Gastrocnemius medialis (tissue), 4 donors: Measurements from ENCODE around the gene PRKG1. TPM values are rescaled to one million over a fixed set of nuclear protein-coding genes. Genes with fewer than 3 reads are reported as not detected.

Experiments used
- ATAC-seq, 2 donors: fragments of 150-250 bp; one replicate each; pipeline ENCODE4 v1.9.1; 2016
- DNase-seq, 2 donors: peaks; one replicate each; pipeline ENCODE4 v3.0.0-alpha.2; 2019
- H3K27ac ChIP-seq, 4 donors: fragments of 200-600 bp; sonication (generic); 1 replicate in 1 of 4; 2 replicates in 3 of 4; pipeline ENCODE4 v1.5.1; 2016 to 2018; ENCODE audit warnings: mild to moderate bottlenecking in 2 of 4, moderate library complexity in 1 of 4
- H3K27me3 ChIP-seq, 3 donors: fragments of 200-600 bp; sonication (generic) in 2 of 3; 1 replicate in 1 of 3; 2 replicates in 2 of 3; pipeline versions ENCODE4 v1.5.1 to v1.6.0; 2016 to 2019; ENCODE audit warnings: mild to moderate bottlenecking in 1 of 3, moderate library complexity in 1 of 3
- H3K36me3 ChIP-seq, 2 donors: fragments of 200-600 bp; sonication (generic) in 1 of 2; one replicate each; pipeline ENCODE4 v1.5.1; 2017 to 2018
- H3K4me1 ChIP-seq, 2 donors: fragments of 200-600 bp; sonication (generic) in 1 of 2; one replicate each; pipeline ENCODE4 v1.5.1; 2016 to 2017; ENCODE audit warnings: mild to moderate bottlenecking in 2 of 2
- H3K4me3 ChIP-seq, 4 donors: fragments of 200-600 bp; sonication (generic) in 3 of 4; 1 replicate in 1 of 4; 2 replicates in 3 of 4; pipeline ENCODE4 v1.5.1; 2016 to 2019; ENCODE audit warnings: mild to moderate bottlenecking in 2 of 4
- H3K9me3 ChIP-seq, 3 donors: fragments of 200-600 bp; sonication (generic) in 2 of 3; 1 replicate in 1 of 3; 2 replicates in 2 of 3; pipeline ENCODE4 v1.5.1; 2016 to 2019
- POLR2A ChIP-seq, 2 donors: fragments of 450-650 bp; IDR thresholded peaks; one replicate each; pipeline ENCODE4 v1.6.1; 2017; ENCODE audit warnings: antibody characterized with exemption in 2 of 2, mild to moderate bottlenecking in 2 of 2, moderate library complexity in 2 of 2
- in situ Hi-C, 4 donors: fragments of 200-750 bp; cut with MboI; loops; one replicate each; pipeline versions ENCODE4 v1.15.0 to v1.8.0; 2017; ENCODE audit warnings: low sequenced_read_pairs in 4 of 4
- intact Hi-C: fragments of 100-400 bp; cut with DNase I; formaldehyde crosslinking; loops from one replicate; pipeline ENCODE4 v1.15.1; 2023; ENCODE audit warnings: low total_unique reads
- total RNA-seq, 4 donors: library from RNA; depleted of rRNA; stranded (reverse); fragments of >200 nt; gene quantifications; one replicate each; pipeline versions ENCODE4 v1.1.0 to v1.2.3, GENCODE V29; 2016
- TF ChIP-seq, protein P1 (sequence below), 5 experiments: fragments of 450-650 bp in 3 of 5; fragments of 200-600 bp in 2 of 5; sonication (generic) in 2 of 5; IDR thresholded peaks in 4 of 5; conservative IDR thresholded peaks in 1 of 5; 1 replicate in 4 of 5; 2 replicates in 1 of 5; pipeline ENCODE4 v1.5.1; 2016 to 2019; ENCODE audit warnings: antibody characterized with exemption in 5 of 5, mild to moderate bottlenecking in 3 of 5, moderate library complexity in 3 of 5

PRKG1 gene
- total RNA-seq, 4 donors from 2014 or later, result 10.4 to 39.4 (median 25.1) TPM

DNA sequence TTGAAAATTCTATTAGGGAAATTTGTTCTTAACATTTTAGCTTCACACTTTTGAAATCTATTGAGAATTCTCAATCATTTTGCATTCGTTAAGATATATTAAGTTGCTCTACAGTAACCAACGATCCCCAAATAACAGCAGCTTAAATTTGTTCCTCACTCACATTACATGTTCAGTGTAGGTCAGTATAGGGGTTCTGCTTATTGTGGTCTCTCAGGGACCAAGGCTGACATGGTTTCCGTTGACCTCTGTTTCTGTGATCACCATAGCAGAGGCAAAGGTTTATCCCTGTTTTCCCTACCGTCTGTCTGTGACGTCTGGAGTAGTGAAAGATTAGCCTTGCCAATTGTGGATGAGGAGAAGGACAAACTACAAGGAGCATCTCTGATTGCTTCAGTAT, 860.1 kb downstream of the PRKG1 start:
- ATAC-seq, result no peak
- H3K9me3 ChIP-seq, result no peaks in the 10 kb centered on the region
- no peak for DNase-seq
- intact Hi-C loops (no loop called here), in situ Hi-C loops (no loop called here)
- no peak overlapping the region for H3K4me3 ChIP-seq
- TF ChIP-seq, protein P1, sequence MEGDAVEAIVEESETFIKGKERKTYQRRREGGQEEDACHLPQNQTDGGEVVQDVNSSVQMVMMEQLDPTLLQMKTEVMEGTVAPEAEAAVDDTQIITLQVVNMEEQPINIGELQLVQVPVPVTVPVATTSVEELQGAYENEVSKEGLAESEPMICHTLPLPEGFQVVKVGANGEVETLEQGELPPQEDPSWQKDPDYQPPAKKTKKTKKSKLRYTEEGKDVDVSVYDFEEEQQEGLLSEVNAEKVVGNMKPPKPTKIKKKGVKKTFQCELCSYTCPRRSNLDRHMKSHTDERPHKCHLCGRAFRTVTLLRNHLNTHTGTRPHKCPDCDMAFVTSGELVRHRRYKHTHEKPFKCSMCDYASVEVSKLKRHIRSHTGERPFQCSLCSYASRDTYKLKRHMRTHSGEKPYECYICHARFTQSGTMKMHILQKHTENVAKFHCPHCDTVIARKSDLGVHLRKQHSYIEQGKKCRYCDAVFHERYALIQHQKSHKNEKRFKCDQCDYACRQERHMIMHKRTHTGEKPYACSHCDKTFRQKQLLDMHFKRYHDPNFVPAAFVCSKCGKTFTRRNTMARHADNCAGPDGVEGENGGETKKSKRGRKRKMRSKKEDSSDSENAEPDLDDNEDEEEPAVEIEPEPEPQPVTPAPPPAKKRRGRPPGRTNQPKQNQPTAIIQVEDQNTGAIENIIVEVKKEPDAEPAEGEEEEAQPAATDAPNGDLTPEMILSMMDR (IDR thresholded peaks at IDR 0.05 in 4 of 5, conservative IDR thresholded peaks at IDR 0.05 in 1 of 5), result no peak
- TF ChIP-seq POLR2A (IDR thresholded peaks at IDR 0.05), result no peak
- H3K27ac ChIP-seq, result no peak overlapping the region
- H3K36me3 ChIP-seq, result no peaks in the 10 kb centered on the region
- no peaks in the 10 kb centered on the region for H3K4me1 ChIP-seq
- no peaks in the 10 kb centered on the region for H3K27me3 ChIP-seq

DNA sequence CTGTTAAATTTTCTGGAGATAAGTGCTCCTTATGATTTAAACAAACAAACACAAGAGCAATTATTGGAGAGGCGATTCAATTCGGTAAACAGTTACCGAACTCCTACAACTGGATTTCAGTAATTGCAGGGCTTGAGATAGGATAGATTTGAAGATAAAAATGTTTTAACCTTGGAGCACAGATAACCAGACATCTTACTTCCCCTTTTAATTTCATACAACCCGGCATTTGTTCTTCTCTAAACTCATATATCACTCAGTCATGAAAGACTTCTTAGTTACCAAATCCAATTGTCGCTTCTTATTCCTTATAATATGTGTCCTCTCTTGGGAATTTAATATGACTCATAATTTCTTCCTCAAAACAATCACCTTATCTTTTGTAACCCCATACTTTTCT, 861.1 kb downstream of the PRKG1 start:
- DNase-seq, result no peak
- H3K36me3 ChIP-seq, result no peaks in the 10 kb centered on the region
- no peak overlapping the region for H3K27ac ChIP-seq
- no peaks in the 10 kb centered on the region for H3K4me1 ChIP-seq
- in situ Hi-C loops, result no loop called here
- intact Hi-C loops, result no loop called here
- no peak overlapping the region for H3K4me3 ChIP-seq
- no peak for TF ChIP-seq POLR2A (IDR thresholded peaks at IDR 0.05)
- TF ChIP-seq, protein P1 (IDR thresholded peaks at IDR 0.05 in 4 of 5, conservative IDR thresholded peaks at IDR 0.05 in 1 of 5), result no peak
- no peak for ATAC-seq
- no peaks in the 10 kb centered on the region for H3K27me3 ChIP-seq
- no peaks in the 10 kb centered on the region for H3K9me3 ChIP-seq

DNA sequence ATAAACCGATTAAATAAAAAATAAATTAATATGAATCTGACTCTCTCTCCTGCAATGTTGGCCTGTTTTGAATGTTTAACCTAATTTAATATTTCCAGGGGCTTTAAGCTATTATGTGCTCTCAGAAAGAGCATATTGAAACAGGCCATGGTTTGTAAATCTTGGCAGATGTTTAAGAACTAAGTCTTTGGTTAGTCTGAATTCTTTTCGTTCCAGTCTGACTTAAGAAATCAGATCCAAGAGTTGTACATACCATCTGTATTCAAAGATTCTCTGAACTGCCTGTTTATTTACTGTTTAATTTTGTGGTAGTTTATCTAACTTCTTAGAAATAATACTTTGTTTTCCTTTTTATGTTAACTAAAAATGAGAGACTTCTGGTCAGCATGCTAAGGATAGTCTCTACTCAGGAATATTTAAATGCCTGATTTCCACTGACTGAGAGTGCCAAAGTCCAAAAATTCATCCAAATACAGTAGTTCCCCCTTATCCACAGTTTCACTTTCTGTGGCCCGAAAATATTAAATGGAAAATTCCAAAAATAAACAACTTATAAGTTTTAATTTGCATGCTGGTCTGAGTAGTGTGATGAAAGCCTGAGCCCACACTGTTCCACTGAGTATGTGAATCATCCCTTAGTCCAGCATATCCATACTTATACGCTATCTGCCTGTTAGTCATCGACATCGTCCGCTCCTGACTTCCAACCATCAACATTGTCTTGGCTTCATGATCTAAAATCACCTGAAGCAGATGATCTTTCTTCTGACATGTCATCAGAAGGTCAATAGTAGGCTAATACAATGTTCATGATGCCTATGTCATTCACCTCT, 863.2 kb downstream of the PRKG1 start:
- ATAC-seq, result peak in 1 of 2 donors; percentile 39
- TF ChIP-seq POLR2A (IDR thresholded peaks at IDR 0.05), result no peak
- TF ChIP-seq, protein P1 (IDR thresholded peaks at IDR 0.05 in 4 of 5, conservative IDR thresholded peaks at IDR 0.05 in 1 of 5), result no peak
- no peaks in the 10 kb centered on the region for H3K9me3 ChIP-seq
- no peaks in the 10 kb centered on the region for H3K36me3 ChIP-seq
- H3K4me3 ChIP-seq, result no peak overlapping the region
- no peaks in the 10 kb centered on the region for H3K27me3 ChIP-seq
- no peak overlapping the region for H3K27ac ChIP-seq
- DNase-seq, result no peak
- in situ Hi-C loops (no loop called here), intact Hi-C loops (no loop called here)
- H3K4me1 ChIP-seq, result no peaks in the 10 kb centered on the region

DNA sequence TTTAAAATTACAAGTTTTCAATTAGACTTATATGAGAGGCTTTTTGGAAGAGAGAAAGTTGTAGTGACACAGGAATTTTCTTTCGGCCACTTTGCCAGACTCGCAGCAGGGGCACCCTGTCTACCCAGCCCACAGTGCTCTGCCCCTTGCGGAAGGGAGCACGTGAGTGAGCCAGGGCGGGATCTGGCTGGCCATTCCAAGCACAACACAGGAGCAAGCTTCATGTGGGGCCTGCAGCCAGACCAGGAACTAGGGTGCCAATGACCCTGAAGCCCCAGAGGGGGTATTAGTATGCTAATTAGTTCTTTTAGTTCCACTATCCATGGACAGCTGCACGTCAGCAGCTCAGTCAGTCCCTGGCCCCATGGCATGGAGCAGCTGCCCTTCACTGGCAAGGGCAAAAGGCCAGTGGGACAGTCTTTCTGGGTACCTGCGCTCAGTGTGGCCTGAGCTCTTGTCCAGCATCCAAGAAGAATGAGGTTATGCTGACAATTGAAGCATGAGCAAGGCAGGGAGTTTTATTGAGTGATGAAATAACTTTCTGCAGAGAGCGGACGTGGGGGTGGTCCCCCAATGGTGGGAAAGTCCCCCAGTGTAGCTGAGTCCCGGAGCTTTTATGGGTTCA, 876.2 kb downstream of the PRKG1 start:
- intact Hi-C loops, result no loop called here

More for the DNA sequence above, 876.2 kb downstream of the PRKG1 start:
- Histone ChIP-seq H3K27ac (peak overlapping the region; percentile 27 to 77 (median 69)), H3K9me3 (no peaks in the 10 kb centered on the region), H3K4me3 (peak overlapping the region in 1 of 4 donors; percentile 25), H3K27me3 (no peaks in the 10 kb centered on the region), H3K36me3 (no peaks in the 10 kb centered on the region), H3K4me1 (peaks cover 21 to 23% of the 10 kb centered on the region in 2 donors)
- DNase-seq (peak; percentile 17 to 44), ATAC-seq (peak; percentile 70 to 81)
- in situ Hi-C loops, result loop anchor here (10.0 to 25.0 kb wide), 6 partner anchors 262 to 938 kb away; partner anchors contain the start of gene PRKG1 (in 2 of the 4)
- no peak for TF ChIP-seq POLR2A (IDR thresholded peaks at IDR 0.05)
- TF ChIP-seq, protein P1 (IDR thresholded peaks at IDR 0.05 in 4 of 5, conservative IDR thresholded peaks at IDR 0.05 in 1 of 5), result no peak
